Fibroblast of pulmonary artery (primary cell): Measurements from ENCODE around the gene NEUROG1.
A peak's percentile ranks its signal among the peaks of the same experiment; 100 is the strongest.

Source experiments
- DNase-seq: peaks from one replicate; pipeline ENCODE4 v3.0.0-alpha.2; 2010; ENCODE audit warnings: low read depth
- H3K4me3 ChIP-seq: replicated peaks from 2 replicates; pipeline ENCODE4 v1.5.1; 2011; ENCODE audit warnings: low read depth, mild to moderate bottlenecking, control low read depth, low read length, moderate library complexity
- CTCF ChIP-seq: IDR thresholded peaks from 2 replicates; pipeline ENCODE4 v1.5.1; 2011; ENCODE audit warnings: mild to moderate bottlenecking, control low read depth, low read length, inconsistent platforms; ENCODE audit errors: missing control alignments

The NEUROG1 gene

GRCh38 chr5:135564331-135564730, 28.6 kb upstream of the NEUROG1 start:
- no peak for DNase-seq
- TF ChIP-seq CTCF, result no peak
- H3K4me3 ChIP-seq, result no peak overlapping the region

DNA sequence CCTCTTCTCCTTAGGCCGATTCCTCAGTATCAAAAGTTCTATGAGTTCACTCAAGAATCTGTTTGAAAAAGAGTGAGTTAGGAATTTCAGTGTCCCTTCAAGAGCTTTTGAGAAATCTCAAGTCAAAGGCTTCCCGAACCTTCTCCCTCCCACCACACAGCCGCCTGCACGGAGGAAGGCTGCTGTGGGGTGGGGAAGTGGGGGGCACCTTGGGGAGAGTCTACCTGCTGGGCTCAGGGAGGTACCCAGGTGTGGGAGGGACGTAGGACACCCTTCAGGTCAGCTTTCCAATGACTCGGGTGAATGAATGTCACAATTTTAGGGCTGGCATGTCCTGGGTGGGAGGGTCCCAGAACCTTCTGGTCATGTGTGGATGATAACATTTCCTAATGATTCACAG, 25.5 kb upstream of the NEUROG1 start:
- TF ChIP-seq CTCF, result no peak
- no peak for DNase-seq
- no peak overlapping the region for H3K4me3 ChIP-seq

GRCh38 chr5:135560858-135561257, 25.1 kb upstream of the NEUROG1 start:
- peak; percentile 77 for DNase-seq
- peak; percentile 88 for TF ChIP-seq CTCF

GRCh38 chr5:135559354-135559753, 23.6 kb upstream of the NEUROG1 start:
- H3K4me3 ChIP-seq, result no peak overlapping the region
- TF ChIP-seq CTCF, result no peak
- DNase-seq, result no peak

More at GRCh38 chr5:135560858-135561257, 25.1 kb upstream of the NEUROG1 start:
- no peak overlapping the region for H3K4me3 ChIP-seq

GRCh38 chr5:135557076-135557838, 21.5 kb upstream of the NEUROG1 start:
- DNase-seq, result no peak
- TF ChIP-seq CTCF, result no peak
- no peak overlapping the region for H3K4me3 ChIP-seq

DNA sequence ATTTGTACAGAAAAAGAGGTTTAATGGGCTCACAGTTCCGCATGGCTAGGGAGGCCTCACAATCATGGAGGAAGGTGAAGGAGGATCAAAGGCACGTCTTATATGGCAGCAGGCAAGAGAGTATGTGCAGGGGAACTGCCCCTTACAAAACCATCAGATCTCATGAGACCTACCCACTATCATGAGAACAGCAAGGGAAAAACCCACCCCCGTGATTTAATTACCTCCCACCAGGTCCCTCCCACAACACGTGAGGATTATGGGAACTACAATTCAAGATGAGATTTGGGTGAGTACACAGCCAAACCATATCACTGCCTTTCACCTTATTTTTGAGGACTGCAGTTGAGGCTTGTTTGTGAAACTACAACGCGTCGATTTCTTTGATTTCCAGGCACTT, 20.9 kb upstream of the NEUROG1 start:
- no peak for TF ChIP-seq CTCF
- no peak overlapping the region for H3K4me3 ChIP-seq
- no peak for DNase-seq

- DNase-seq, result no peak
- no peak for TF ChIP-seq CTCF
- H3K4me3 ChIP-seq, result no peak overlapping the region
These were observed 19.8 kb upstream of the NEUROG1 start for GRCh38 chr5:135555530-135555929.
